Esophagus muscularis mucosa (tissue), 3 donors: ENCODE data around the gene TRAF2.

ENCODE experiments used
- CTCF ChIP-seq, 3 experiments: fragments of 200-600 bp in 2 of 3; fragments of 450-650 bp in 1 of 3; sonication (generic) in 2 of 3; IDR thresholded peaks; one replicate each; pipeline ENCODE4 v1.5.1; 2017 to 2019; ENCODE audit warnings: antibody characterized with exemption in 3 of 3, mild to moderate bottlenecking in 2 of 3, moderate library complexity in 1 of 3
- POLR2A ChIP-seq: fragments of 450-650 bp; IDR thresholded peaks from one replicate; pipeline ENCODE4 v1.6.1; 2017; ENCODE audit warnings: antibody characterized with exemption, moderate library complexity, mild to moderate bottlenecking, low read depth
- POLR2AphosphoS5 ChIP-seq, 2 donors: sonication (generic); formaldehyde crosslinking; IDR thresholded peaks; one replicate each; pipeline ENCODE4 v1.6.1; 2017; ENCODE audit warnings: antibody characterized with exemption in 2 of 2

GRCh38 chr9:136941231-136942111 is 55.2 kb downstream of the TRAF2 start:
- TF ChIP-seq POLR2A = no peak
- TF ChIP-seq CTCF (IDR thresholded peaks at IDR 0.05) = no peak
- TF ChIP-seq POLR2AphosphoS5 (IDR thresholded peaks at IDR 0.05) = no peak
